Gastroesophageal sphincter (tissue), 3 donors: ENCODE data around the gene TAGLN2.

Experiments
- CTCF ChIP-seq, 4 experiments: fragments of 200-600 bp in 2 of 4; fragments of 450-650 bp in 2 of 4; sonication (generic) in 1 of 4; IDR thresholded peaks; one replicate each; pipeline ENCODE4 v1.5.1; 2017 to 2019; ENCODE audit warnings: antibody characterized with exemption in 4 of 4, mild to moderate bottlenecking in 2 of 4, moderate library complexity in 2 of 4
- POLR2A ChIP-seq, 2 donors: fragments of 450-650 bp; IDR thresholded peaks; one replicate each; pipeline ENCODE4 v1.6.1; 2017; ENCODE audit warnings: antibody characterized with exemption in 2 of 2, mild to moderate bottlenecking in 2 of 2, moderate library complexity in 1 of 2

DNA sequence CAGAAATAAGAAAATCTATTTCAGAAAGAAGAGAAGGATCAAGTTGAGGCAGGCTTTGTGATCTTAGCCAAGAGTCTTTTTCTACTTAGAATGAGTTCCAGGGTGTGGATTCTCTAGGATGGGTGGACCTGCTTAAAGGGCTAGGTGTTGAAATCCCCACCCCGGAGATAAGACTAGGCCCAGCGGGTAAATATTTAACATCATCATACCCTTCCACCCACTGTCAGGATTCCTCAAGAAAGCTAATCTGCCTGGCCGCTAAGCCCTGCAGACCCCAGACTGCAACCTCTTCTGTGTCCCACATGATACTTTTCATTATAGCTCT, 14.3 kb upstream of the TAGLN2 start:
- TF ChIP-seq POLR2A (IDR thresholded peaks at IDR 0.05): no peak
- no peak for TF ChIP-seq CTCF (IDR thresholded peaks at IDR 0.05)
